H1 (cell line): ENCODE data around the gene SBK1. TPM values are rescaled to one million over a fixed set of nuclear protein-coding genes. Genes with fewer than 3 reads are reported as not detected.

Source experiments
- CTCF ChIA-PET: fragments of 300-600 bp; sonication (Branson Sonifier 250); formaldehyde crosslinking; loops from one replicate; lab custom pipeline; 2021; ENCODE audit not compliant: partially characterized antibody; lab: Charles Lee
- POLR2A ChIA-PET: fragments of 300-600 bp; sonication (Branson Sonifier 250); formaldehyde crosslinking; loops from one replicate; lab custom pipeline; 2021; ENCODE audit warnings: inconsistent platforms; ENCODE audit not compliant: partially characterized antibody; lab: Charles Lee
- DNase-seq, 2 experiments: peaks; one replicate each; pipeline versions ENCODE4 v3.0.0 to v3.0.0-alpha.2; 2010 to 2022; ENCODE audit warnings: low spot score in 2 of 2, low read depth in 1 of 2, mixed read lengths in 1 of 2
- FAIRE-seq: peaks from 2 replicates; lab custom pipeline; 2011; peaks lifted over from hg19 to GRCh38; lab: Jason Lieb, UNC
- H2AFZ ChIP-seq: 2 replicates; pipeline ENCODE4 v1.8.1; 2012; ENCODE audit warnings: low read length, inconsistent platforms
- H2AK5ac ChIP-seq: 2 replicates; pipeline ENCODE4 v1.6.1; 2013; ENCODE audit warnings: low read depth, low read length
- H2BK120ac ChIP-seq: replicated peaks from 2 replicates; pipeline ENCODE3; 2013; ENCODE audit warnings: low read depth, low read length, inconsistent platforms
- H2BK12ac ChIP-seq: 2 replicates; pipeline ENCODE4 v1.6.1; 2013; ENCODE audit warnings: low read depth, low read length
- H2BK15ac ChIP-seq: 2 replicates; pipeline ENCODE4 v1.6.1; 2013; ENCODE audit warnings: low read length
- H2BK20ac ChIP-seq: 2 replicates; pipeline ENCODE4 v1.6.1; 2013; ENCODE audit warnings: low read length
- H2BK5ac ChIP-seq: 2 replicates; pipeline ENCODE4 v1.6.1; 2013; ENCODE audit warnings: low read depth, low read length
- H3K14ac ChIP-seq: 2 replicates; pipeline ENCODE4 v1.6.1; 2013; ENCODE audit warnings: inconsistent platforms; ENCODE audit not compliant: insufficient read length
- H3K18ac ChIP-seq: 2 replicates; pipeline ENCODE4 v1.6.1; 2013; ENCODE audit warnings: low read length; ENCODE audit errors: extremely low read depth
- H3K23ac ChIP-seq: 2 replicates; pipeline ENCODE4 v1.6.1; 2013; ENCODE audit warnings: inconsistent platforms; ENCODE audit not compliant: insufficient read length
- H3K23me2 ChIP-seq: 2 replicates; pipeline ENCODE4 v1.6.1; 2013; ENCODE audit warnings: low read depth, low read length
- H3K27ac ChIP-seq: 2 replicates; pipeline ENCODE4 v1.6.1; 2011; ENCODE audit warnings: low read depth, low read length, inconsistent platforms
- H3K27me3 ChIP-seq, 4 experiments: replicated peaks in 1 of 4; 1 replicate in 1 of 4; 2 replicates in 3 of 4; pipeline versions ENCODE4 v1.6.1 to v1.8.1; 2011 to 2013; ENCODE audit warnings: low read length in 3 of 4, mild to moderate bottlenecking in 3 of 4, inconsistent platforms in 2 of 4, mixed read lengths in 2 of 4, moderate library complexity in 1 of 4; ENCODE audit not compliant: control insufficient read depth in 3 of 4, insufficient read depth in 3 of 4; ENCODE audit errors: extremely low read depth in 1 of 4
- H3K36me3 ChIP-seq, 4 experiments: 2 replicates each; pipeline versions ENCODE4 v1.6.1 to v1.8.1; 2011 to 2013; ENCODE audit warnings: mild to moderate bottlenecking in 4 of 4, low read length in 3 of 4, moderate library complexity in 2 of 4, control low read depth in 1 of 4, inconsistent platforms in 1 of 4; ENCODE audit not compliant: insufficient read depth in 4 of 4, control insufficient read depth in 2 of 4
- H3K4ac ChIP-seq: replicated peaks from 2 replicates; pipeline ENCODE3; 2013; ENCODE audit warnings: low read length, low read depth, mixed read lengths, inconsistent platforms; ENCODE audit not compliant: insufficient read length
- H3K4me1 ChIP-seq, 4 experiments: replicated peaks in 1 of 4; 1 replicate in 1 of 4; 2 replicates in 3 of 4; pipeline versions ENCODE4 v1.6.1 to v1.8.1; 2011 to 2013; ENCODE audit warnings: low read length in 3 of 4, inconsistent platforms in 2 of 4, mixed read lengths in 1 of 4; ENCODE audit not compliant: insufficient read depth in 4 of 4, control insufficient read depth in 3 of 4
- H3K4me2 ChIP-seq, 2 experiments: 2 replicates each; pipeline versions ENCODE4 v1.6.1 to v1.8.1; 2011 to 2013; ENCODE audit warnings: low read depth in 2 of 2, low read length in 2 of 2, control low read depth in 1 of 2, inconsistent platforms in 1 of 2, mild to moderate bottlenecking in 1 of 2; ENCODE audit not compliant: insufficient read depth in 1 of 2
- H3K4me3 ChIP-seq, 4 experiments: fragments of 200-600, 300-600 bp in 1 of 4; sonication (generic), shearing (Covaris generic), sonication (Bioruptor Twin) in 1 of 4; 2 replicates each; pipeline versions ENCODE4 v1.5.1 to v1.8.1; 2011 to 2016; ENCODE audit warnings: low read length in 4 of 4, low read depth in 3 of 4, control low read depth in 2 of 4, inconsistent platforms in 2 of 4, mild to moderate bottlenecking in 2 of 4, mixed read lengths in 1 of 4, moderate library complexity in 1 of 4; ENCODE audit not compliant: insufficient read depth in 2 of 4; ENCODE audit errors: extremely low read depth in 1 of 4
- H3K56ac ChIP-seq: replicated peaks from 2 replicates; pipeline ENCODE3; 2013; ENCODE audit warnings: low read depth, mild to moderate bottlenecking, mixed read lengths, low read length, inconsistent platforms; ENCODE audit not compliant: insufficient read length
- H3K79me1 ChIP-seq: 2 replicates; pipeline ENCODE4 v1.6.1; 2013; ENCODE audit warnings: low read depth, low read length, control low read depth
- H3K79me2 ChIP-seq, 2 experiments: 2 replicates each; pipeline versions ENCODE4 v1.6.1 to v1.8.1; 2012 to 2013; ENCODE audit warnings: low read length in 2 of 2, mild to moderate bottlenecking in 2 of 2, inconsistent platforms in 1 of 2; ENCODE audit not compliant: insufficient read depth in 2 of 2, control insufficient read depth in 1 of 2
- H3K9ac ChIP-seq, 4 experiments: replicated peaks in 1 of 4; 1 replicate in 1 of 4; 2 replicates in 3 of 4; pipeline versions ENCODE4 v1.6.1 to v1.8.1; 2011 to 2013; ENCODE audit warnings: low read depth in 3 of 4, low read length in 3 of 4, control low read depth in 2 of 4, mild to moderate bottlenecking in 2 of 4, moderate library complexity in 2 of 4, inconsistent platforms in 1 of 4; ENCODE audit errors: extremely low read depth in 1 of 4
- H3K9me3 ChIP-seq, 2 experiments: 2 replicates each; pipeline versions ENCODE4 v1.6.1 to v1.8.1; 2012 to 2013; ENCODE audit warnings: mild to moderate bottlenecking in 2 of 2, moderate library complexity in 2 of 2, control low read depth in 1 of 2, inconsistent platforms in 1 of 2, low read depth in 1 of 2, low read length in 1 of 2, mixed read lengths in 1 of 2; ENCODE audit not compliant: insufficient read depth in 2 of 2
- H4K20me1 ChIP-seq, 2 experiments: replicated peaks in 1 of 2; 2 replicates each; pipeline versions ENCODE3 to v1.8.1; 2011 to 2013; ENCODE audit warnings: inconsistent platforms in 2 of 2, low read length in 2 of 2, mild to moderate bottlenecking in 1 of 2; ENCODE audit not compliant: insufficient read depth in 2 of 2, control insufficient read depth in 1 of 2
- H4K5ac ChIP-seq: 2 replicates; pipeline ENCODE4 v1.6.1; 2013; ENCODE audit warnings: low read length, low read depth, mixed read lengths, inconsistent platforms; ENCODE audit not compliant: insufficient read length
- H4K8ac ChIP-seq: 2 replicates; pipeline ENCODE4 v1.8.0; 2013; ENCODE audit warnings: mild to moderate bottlenecking, moderate library complexity, low read length, inconsistent platforms; ENCODE audit not compliant: insufficient read depth; ENCODE audit errors: extremely low read depth
- H4K91ac ChIP-seq: replicated peaks from 2 replicates; pipeline ENCODE3; 2013; ENCODE audit warnings: low read length, mixed read lengths, inconsistent platforms; ENCODE audit not compliant: insufficient read length
- EP300 ChIP-seq, 2 experiments: IDR thresholded peaks; 1 replicate in 1 of 2; 2 replicates in 1 of 2; pipeline ENCODE4 v1.6.1; 2011 to 2012; ENCODE audit warnings: low read depth in 2 of 2, low read length in 2 of 2, mild to moderate bottlenecking in 2 of 2, borderline replicate concordance in 1 of 2, inconsistent platforms in 1 of 2, moderate library complexity in 1 of 2
- EZH2 ChIP-seq: fragments of 200-600 bp; sonication (generic); IDR thresholded peaks from 2 replicates; pipeline ENCODE4 v1.7.1; 2012; ENCODE audit warnings: low read depth, mild to moderate bottlenecking, moderate library complexity, low read length, inconsistent platforms; ENCODE audit not compliant: severe bottlenecking
- KDM4A ChIP-seq: IDR thresholded peaks from one replicate; pipeline ENCODE4 v1.7.1; 2012; ENCODE audit warnings: low read depth, mild to moderate bottlenecking, moderate library complexity, low read length, inconsistent platforms; ENCODE audit not compliant: severe bottlenecking
- TAF7 ChIP-seq: optimal IDR thresholded peaks from 2 replicates; pipeline ENCODE3; 2011; ENCODE audit warnings: low read depth, mild to moderate bottlenecking, inconsistent platforms, low read length, moderate library complexity, borderline replicate concordance
- YY1 ChIP-seq: IDR thresholded peaks from 2 replicates; pipeline ENCODE4 v1.6.1; 2011; ENCODE audit warnings: low read depth, mild to moderate bottlenecking, low read length
- WGBS, 2 experiments: shearing (Covaris generic) in 1 of 2; methylation state at CpG; one replicate each; pipeline versions ENCODE4 v1.1.6 to v1.1.7; 2013 to 2015; ENCODE audit warnings: low lambda C conversion rate in 2 of 2, mixed read lengths in 2 of 2, inconsistent platforms in 1 of 2, low coverage in 1 of 2, missing lambda C conversion rate in 1 of 2; ENCODE audit not compliant: insufficient replicate concordance in 2 of 2, insufficient coverage in 1 of 2, insufficient read length in 1 of 2; ENCODE audit errors: extremely low coverage in 1 of 2, missing lambda C conversion rate in 1 of 2; 5-methylcytosine and 5-hydroxymethylcytosine counted together
- polyA plus RNA-seq, 7 experiments: library from polyadenylated mRNA; depleted of rRNA in 3 of 7; stranded (reverse) in 5 of 7; unstranded in 2 of 7; fragments of >200 nt in 5 of 7; fragments of 200-250 nt in 2 of 7; gene quantifications; 1 replicate in 5 of 7; 2 replicates in 1 of 7; 4 replicates in 1 of 7; pipeline versions ENCODE4 v1.2.1 to v1.2.3, GENCODE V29; 2011 to 2013; ENCODE audit warnings: missing spikeins in 2 of 7, mixed read lengths in 2 of 7
- total RNA-seq: library from RNA; stranded (reverse); fragmentation: NEBNext Ultra II Directional; extraction: Animal tissue kit (Norgen Biotek cat#: 25700); gene quantifications from 2 replicates; pipeline ENCODE4 v1.2.1, GENCODE V29; 2021

SBK1 gene
- total and polyA plus RNA-seq, 2 of the 8 experiments (the other 6 are each of a cell fraction or from before 2014, with no cell fraction given): 18.2 to 73.9 TPM

- H2BK12ac ChIP-seq: no peak overlapping the region
- no peak overlapping the region for H3K14ac ChIP-seq
- no peaks in the 10 kb centered on the region for H4K20me1 ChIP-seq
- 0 out of 2 replicates have a peak, but pooled peaks cover 2% of the 10 kb centered on the region for H3K79me1 ChIP-seq
- no peak overlapping the region for H3K56ac ChIP-seq
- no peak overlapping the region for H2BK20ac ChIP-seq
- H4K5ac ChIP-seq: no peak overlapping the region
- FAIRE-seq (no peak), DNase-seq (no peak)
- no peaks in the 10 kb centered on the region for H3K27me3 ChIP-seq
- H3K79me2 ChIP-seq: no peaks in the 10 kb centered on the region
- H2BK15ac ChIP-seq: no peak overlapping the region
- no peak overlapping the region for H3K9ac ChIP-seq
- H3K4ac ChIP-seq: no peak overlapping the region
- ChIA-PET CTCF (interaction anchor here (0.7 to 1.6 kb wide), 4 partner anchors 14 to 58 kb away, joined by 3 to 5 read pairs (median 4); no protein-coding TSS in a partner anchor), POLR2A (interaction anchor here (0.6 kb wide), 1 partner anchor 31 kb away, joined by 3 read pairs; no protein-coding TSS in a partner anchor)
- no peak overlapping the region for H2BK5ac ChIP-seq
- peaks cover 0 to 28% (median 14%) of the 10 kb centered on the region in 4 experiments; a peak in 6 of 7 replicates for H3K4me1 ChIP-seq
- no peak overlapping the region for H2AK5ac ChIP-seq
- no peak overlapping the region for H2AFZ ChIP-seq
- H3K23ac ChIP-seq: no peak overlapping the region
- H3K4me2 ChIP-seq: no peak overlapping the region
- H3K18ac ChIP-seq: no peak overlapping the region
- no peak overlapping the region for H3K4me3 ChIP-seq
- H3K23me2 ChIP-seq: peaks cover 3% of the 10 kb centered on the region; the same call in 1 of the 2 replicates
- H4K91ac ChIP-seq: no peak overlapping the region
- H2BK120ac ChIP-seq: no peak overlapping the region
- no peak for TF ChIP-seq EZH2
- no peak for TF ChIP-seq KDM4A
- no peak for TF ChIP-seq EP300 (IDR thresholded peaks at IDR 0.05; ENCODE audit: borderline replicate concordance in 1 of 2, low read depth in 2 of 2, low read length in 2 of 2)
- no peak for TF ChIP-seq TAF7
- no peak for TF ChIP-seq YY1
- TF ChIP-seq, all 59 proteins: peak for 0
- WGBS, 2 experiments: 83% methylated on average over 2 of the region's 4 CpGs; no CpG with 5 or more reads in 1 of the 2 experiments
- Histone ChIP-seq H3K9me3 (no peaks in the 10 kb centered on the region), H3K36me3 (no peaks in the 10 kb centered on the region), H3K27ac (no peak overlapping the region), H4K8ac (no peak overlapping the region; the same call in 1 of the 2 replicates)
These were observed 30.4 kb upstream of the SBK1 start for GRCh38 chr16:28261942-28262341.
